GM18498 (cell line): ENCODE data around the gene WRNIP1.

Experiments used
- ATAC-seq: cut with Tn5 transposase; IDR thresholded peaks from one replicate; pipeline ENCODE4 v1.9.1; 2021; ENCODE audit warnings: mild to moderate bottlenecking, moderate library complexity; ENCODE audit not compliant: unreplicated experiment

The WRNIP1 gene

DNA sequence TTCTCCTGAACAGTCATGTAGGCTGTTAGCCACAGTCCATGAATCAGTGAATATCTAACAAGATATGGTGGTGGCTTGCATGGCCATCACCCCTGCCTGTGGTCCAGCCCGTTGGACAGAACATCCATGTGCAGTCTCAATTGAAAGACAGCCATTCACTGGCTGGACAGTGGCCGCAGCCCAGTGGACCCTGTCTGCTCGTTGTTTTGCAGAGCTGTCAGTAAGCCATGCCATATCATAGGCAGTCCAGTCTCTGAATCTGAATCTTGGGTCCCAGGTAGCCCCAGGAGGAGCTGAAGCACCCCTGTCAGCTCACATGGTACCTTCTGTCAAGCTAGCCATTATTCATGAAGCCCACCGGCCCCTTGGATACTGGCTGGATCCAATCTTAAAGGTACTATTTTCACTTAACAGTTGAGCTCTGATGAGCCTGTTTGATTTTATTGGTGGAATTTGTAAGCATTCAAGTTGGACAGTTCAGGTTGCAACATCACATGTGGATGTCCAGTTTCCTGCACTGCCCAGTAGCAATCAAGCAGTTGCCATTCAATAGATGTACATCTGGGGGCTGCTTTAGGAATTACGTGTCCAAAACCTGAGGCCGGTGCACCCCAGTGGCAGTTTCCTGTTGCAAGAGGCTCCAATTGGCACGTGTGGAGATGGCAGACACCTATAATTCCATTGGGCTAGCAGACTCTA lies 38.7 kb downstream of the WRNIP1 start:
- no peak for ATAC-seq

GRCh38 chr6:2804516-2804915 lies 39.3 kb downstream of the WRNIP1 start:
- no peak for ATAC-seq

- no peak for ATAC-seq
These were observed 39.8 kb downstream of the WRNIP1 start for GRCh38 chr6:2805031-2805430.

GRCh38 chr6:2806644-2807043 lies 41.5 kb downstream of the WRNIP1 start:
- ATAC-seq, result no peak

DNA sequence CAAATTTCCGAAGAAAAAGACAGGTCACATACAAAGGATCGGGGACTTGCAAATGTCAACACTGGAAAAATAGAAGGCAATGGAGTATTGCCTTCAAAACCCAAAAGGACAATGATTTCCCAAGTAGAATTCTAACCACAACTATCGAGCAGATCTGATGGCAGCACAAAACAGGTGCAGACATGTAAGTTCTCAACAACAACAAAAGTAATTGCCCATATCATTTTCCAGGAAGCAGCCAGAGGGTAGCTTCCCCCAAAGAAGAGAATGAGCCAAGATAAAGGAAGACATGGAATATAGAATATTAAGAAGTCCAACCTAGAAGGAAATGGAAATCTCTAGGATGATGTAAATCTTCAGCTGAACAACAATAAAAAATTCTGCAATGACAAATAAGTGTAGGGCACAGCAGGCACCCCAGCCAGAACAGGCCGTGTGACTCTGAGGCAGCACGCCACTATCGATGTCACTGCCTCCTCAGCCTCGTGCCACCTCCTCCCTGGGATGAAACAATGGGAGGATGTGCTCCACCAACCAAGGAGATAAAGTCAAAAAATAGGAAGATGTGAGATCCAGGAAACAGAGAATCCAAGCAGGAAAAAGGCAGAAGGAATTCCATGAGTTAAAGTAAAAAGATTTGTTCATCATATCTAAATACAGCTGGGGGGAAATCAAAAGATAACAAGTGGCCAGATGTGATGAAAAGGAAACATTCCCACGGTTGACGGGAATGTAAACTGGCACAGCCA lies 42.3 kb downstream of the WRNIP1 start:
- ATAC-seq, result no peak

GRCh38 chr6:2809015-2809414 lies 43.8 kb downstream of the WRNIP1 start:
- ATAC-seq, result no peak

GRCh38 chr6:2810092-2810671 lies 45.0 kb downstream of the WRNIP1 start:
- ATAC-seq, result no peak

DNA sequence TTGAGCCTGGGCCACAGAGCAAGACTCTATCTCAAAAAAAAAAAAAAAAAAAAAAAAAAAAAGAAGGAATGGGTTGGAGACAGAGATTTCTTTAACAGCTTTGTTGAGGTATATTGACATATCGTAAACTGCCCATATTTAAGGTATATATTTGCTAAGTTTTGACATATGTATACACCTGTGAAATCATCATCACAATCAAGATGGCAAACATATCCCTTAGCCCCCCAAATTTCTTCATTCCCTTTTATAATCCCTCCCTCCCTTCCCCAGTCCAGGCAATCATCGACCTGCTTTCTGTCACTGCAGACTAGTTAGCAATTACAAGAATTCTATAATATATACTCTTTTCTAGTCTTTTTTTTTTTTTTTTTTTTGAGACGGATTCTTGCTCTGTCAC lies 47.5 kb downstream of the WRNIP1 start:
- ATAC-seq, result no peak

DNA sequence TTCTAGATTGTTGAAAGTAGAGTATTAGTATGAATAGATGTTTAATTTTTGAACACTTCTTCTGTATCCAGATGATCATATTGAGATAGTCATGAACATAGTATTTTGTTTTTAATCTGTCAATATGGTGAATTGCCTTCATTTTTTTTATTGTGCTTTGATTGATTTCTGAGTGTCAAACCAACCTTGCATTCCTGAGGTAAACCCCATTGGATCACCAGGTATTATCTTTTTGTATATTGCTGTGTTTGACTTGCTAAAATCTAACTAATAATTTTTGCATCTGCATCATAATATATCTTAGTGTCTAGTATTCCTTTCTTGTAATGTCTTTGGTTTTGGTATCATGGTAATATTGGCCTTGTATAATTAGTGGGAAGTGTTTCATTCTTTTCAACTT lies 51.0 kb downstream of the WRNIP1 start:
- no peak for ATAC-seq

DNA sequence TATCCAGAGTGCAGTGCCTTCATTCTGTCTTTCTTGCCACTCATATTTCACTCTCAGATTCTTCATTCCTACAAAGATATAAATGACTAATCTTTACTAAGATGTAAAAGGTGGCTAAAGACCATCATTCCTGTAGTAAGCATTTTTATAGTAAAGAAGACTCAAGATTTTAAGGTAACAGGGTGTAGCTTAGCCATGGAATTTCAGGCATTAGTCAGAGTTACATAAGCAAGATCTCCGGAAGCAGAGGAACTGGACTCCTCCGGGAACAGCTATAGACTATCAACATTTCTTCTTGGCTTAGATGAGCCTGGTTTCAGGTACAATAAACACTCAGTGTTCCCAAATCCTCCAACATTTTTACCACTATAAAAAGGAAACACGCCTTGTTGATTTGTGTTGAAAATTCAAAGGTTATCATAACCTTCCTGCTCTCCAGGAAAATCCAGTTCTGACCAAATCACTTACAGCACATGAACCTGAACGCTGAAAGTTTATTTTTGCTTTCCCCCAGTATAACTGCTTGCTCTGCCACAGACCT lies 52.8 kb downstream of the WRNIP1 start:
- ATAC-seq, result no peak

GRCh38 chr6:2818593-2818992 lies 53.4 kb downstream of the WRNIP1 start:
- no peak for ATAC-seq

DNA sequence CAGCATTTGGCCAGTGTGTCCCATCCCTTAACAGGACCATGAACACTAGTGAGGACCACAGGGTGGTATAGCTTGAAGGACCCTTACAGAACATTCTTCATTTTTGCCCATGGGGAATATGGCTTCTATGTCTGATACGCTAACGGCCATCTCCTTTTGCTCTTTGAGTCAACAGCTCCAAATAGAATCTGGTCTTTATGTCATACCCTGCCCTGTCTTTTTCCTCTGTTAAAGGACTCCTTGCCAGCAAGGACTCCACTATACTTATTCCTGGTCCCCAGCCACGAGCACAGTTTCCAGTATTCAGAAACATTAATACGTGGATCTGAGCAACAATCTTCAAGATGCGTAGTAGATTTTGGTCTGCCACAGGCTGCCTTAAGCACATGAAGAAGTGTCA lies 53.9 kb downstream of the WRNIP1 start:
- no peak for ATAC-seq

DNA sequence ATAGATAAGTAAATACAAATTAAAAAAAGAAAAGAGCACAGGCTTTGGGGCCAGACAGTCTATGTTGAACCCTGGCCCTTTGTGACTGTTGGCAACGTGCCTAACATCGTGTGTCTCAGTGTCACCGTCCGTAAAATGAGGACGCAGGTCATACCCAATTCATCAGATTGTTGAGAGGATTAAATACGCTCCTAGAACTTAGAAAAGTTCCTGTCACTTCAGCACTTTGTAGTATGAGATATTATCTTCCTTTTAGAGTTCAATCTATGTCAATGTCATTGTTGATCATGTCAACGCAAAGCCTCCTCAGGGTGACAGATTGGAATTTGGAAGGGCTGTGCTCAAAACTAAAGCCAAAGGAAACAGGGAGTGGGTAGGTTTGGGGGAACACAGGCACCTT lies 54.8 kb downstream of the WRNIP1 start:
- no peak for ATAC-seq

- ATAC-seq, result no peak
These were observed 55.2 kb downstream of the WRNIP1 start for GRCh38 chr6:2820415-2820814.

- no peak for ATAC-seq
These were observed 56.4 kb downstream of the WRNIP1 start for GRCh38 chr6:2821554-2821953.

GRCh38 chr6:2823104-2823850 lies 58.1 kb downstream of the WRNIP1 start:
- no peak for ATAC-seq

GRCh38 chr6:2826131-2826530 lies 60.9 kb downstream of the WRNIP1 start:
- no peak for ATAC-seq

- ATAC-seq, result no peak
These were observed 61.9 kb downstream of the WRNIP1 start for GRCh38 chr6:2827142-2827541.

GRCh38 chr6:2828629-2829028 lies 63.4 kb downstream of the WRNIP1 start:
- no peak for ATAC-seq

GRCh38 chr6:2829253-2829652 lies 64.1 kb downstream of the WRNIP1 start:
- ATAC-seq, result no peak

DNA sequence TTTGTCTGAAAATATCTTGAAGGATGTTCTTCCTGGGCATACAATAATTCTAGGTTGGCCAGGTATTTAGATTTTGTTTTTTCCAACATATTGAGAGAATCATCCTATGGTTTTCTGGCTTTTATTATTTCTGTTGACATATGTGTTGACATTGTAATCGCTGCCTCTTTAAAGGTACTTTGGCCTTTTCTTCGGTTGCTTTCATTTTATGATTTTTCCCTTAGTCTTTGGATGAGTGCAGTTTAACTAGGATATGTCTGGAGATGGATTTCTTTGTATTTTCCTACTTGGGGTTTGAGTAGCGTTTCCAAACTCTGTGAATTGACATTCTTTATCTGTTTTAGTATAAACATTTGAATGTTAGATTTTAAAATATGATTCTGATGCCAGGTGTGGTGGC lies 65.0 kb downstream of the WRNIP1 start:
- ATAC-seq, result no peak
